WTC11 (cell line): ENCODE data around the gene RFC2. TPM values are rescaled to one million over a fixed set of nuclear protein-coding genes. Genes with fewer than 3 reads are reported as not detected.

Source experiments
- ATAC-seq: fragments of 200-7000 bp; cut with Tn5 transposase; 2 replicates; pipeline ENCODE4 v1.10.0; 2021; ENCODE audit warnings: mild to moderate bottlenecking, moderate library complexity
- CTCF ChIA-PET: fragments of 300-600 bp; sonication (Branson Sonifier 250); formaldehyde crosslinking; loops from one replicate; lab custom pipeline; 2021; ENCODE audit warnings: antibody characterized with exemption; lab: Charles Lee
- POLR2A ChIA-PET: fragments of 350-600 bp; sonication (Branson Sonifier 250); formaldehyde crosslinking; loops from one replicate; lab custom pipeline; 2021; ENCODE audit warnings: antibody characterized with exemption; lab: Charles Lee
- DNase-seq: peaks from one replicate; pipeline ENCODE4 v3.0.0; 2021; ENCODE audit warnings: low spot score
- H3K27ac Mint-ChIP-seq: 2 replicates; pipeline ENCODE4 v1.8.0; 2021; ENCODE audit warnings: mixed read lengths
- H3K27me3 Mint-ChIP-seq: 2 replicates; pipeline ENCODE4 v1.8.0; 2021; ENCODE audit warnings: low read depth, mild to moderate bottlenecking, moderate library complexity, mixed read lengths
- H3K36me3 Mint-ChIP-seq: 2 replicates; pipeline ENCODE4 v1.8.0; 2021; ENCODE audit warnings: mixed read lengths
- H3K4me1 Mint-ChIP-seq: 2 replicates; pipeline ENCODE4 v1.8.0; 2022; ENCODE audit warnings: mixed read lengths
- H3K4me3 Mint-ChIP-seq: 2 replicates; pipeline ENCODE4 v1.8.0; 2021; ENCODE audit warnings: mild to moderate bottlenecking, moderate library complexity, mixed read lengths
- H3K9me3 Mint-ChIP-seq: 2 replicates; pipeline ENCODE4 v1.8.0; 2021; ENCODE audit warnings: mixed read lengths
- CBFB ChIP-seq: sonication (generic); formaldehyde crosslinking; IDR thresholded peaks from 2 replicates; pipeline ENCODE4 v1.8.1; 2022; ENCODE audit warnings: mild to moderate bottlenecking, low read depth, missing genetic modification reagents
- CREM ChIP-seq: sonication (generic); formaldehyde crosslinking; IDR thresholded peaks from 2 replicates; pipeline ENCODE4 v1.8.1; 2022; ENCODE audit warnings: mild to moderate bottlenecking, missing genetic modification reagents, moderate library complexity
- ELF4 ChIP-seq: sonication (generic); formaldehyde crosslinking; IDR thresholded peaks from 2 replicates; pipeline ENCODE4 v1.8.1; 2022; ENCODE audit warnings: low read depth, mild to moderate bottlenecking, moderate library complexity, missing genetic modification reagents
- EMX1 ChIP-seq: fragments of 250-450 bp; sonication (Bioruptor Pico); IDR thresholded peaks from 2 replicates; pipeline ENCODE4 v1.8.0; 2021; ENCODE audit warnings: mild to moderate bottlenecking
- GABPB1 ChIP-seq: sonication (generic); formaldehyde crosslinking; IDR thresholded peaks from 2 replicates; pipeline ENCODE4 v1.8.1; 2023; ENCODE audit warnings: mild to moderate bottlenecking, missing genetic modification reagents
- MXD4 ChIP-seq: fragments of 250-450 bp; sonication (Bioruptor Pico); IDR thresholded peaks from 2 replicates; pipeline ENCODE4 v1.8.0; 2021; ENCODE audit warnings: mild to moderate bottlenecking, moderate library complexity, borderline replicate concordance
- NR3C1 ChIP-seq: sonication (generic); formaldehyde crosslinking; conservative IDR thresholded peaks from 2 replicates; pipeline ENCODE4 v1.8.1; 2023; ENCODE audit warnings: low read depth, mild to moderate bottlenecking, missing genetic modification reagents
- PRRX2 ChIP-seq: fragments of 250-450 bp; sonication (Bioruptor Pico); IDR thresholded peaks from 2 replicates; pipeline ENCODE4 v1.8.0; 2021; ENCODE audit warnings: mild to moderate bottlenecking
- RELA ChIP-seq: sonication (generic); formaldehyde crosslinking; IDR thresholded peaks from 2 replicates; pipeline ENCODE4 v1.8.1; 2022; ENCODE audit warnings: missing genetic modification reagents, mild to moderate bottlenecking, borderline replicate concordance
- RORB ChIP-seq: fragments of 250-450 bp; sonication (Bioruptor Pico); IDR thresholded peaks from 2 replicates; pipeline ENCODE4 v1.9.0; 2021; ENCODE audit warnings: mild to moderate bottlenecking
- SOX15 ChIP-seq: fragments of 250-450 bp; sonication (Bioruptor Pico); IDR thresholded peaks from 2 replicates; pipeline ENCODE4 v1.9.0; 2021; ENCODE audit warnings: mild to moderate bottlenecking
- SP1 ChIP-seq: sonication (generic); formaldehyde crosslinking; conservative IDR thresholded peaks from 2 replicates; pipeline ENCODE4 v1.8.1; 2022; ENCODE audit warnings: missing genetic modification reagents
- TP53 ChIP-seq: sonication (generic); formaldehyde crosslinking; IDR thresholded peaks from 2 replicates; pipeline ENCODE4 v1.8.1; 2023; ENCODE audit warnings: mild to moderate bottlenecking, missing genetic modification reagents
- ZNF121 ChIP-seq: sonication (generic); formaldehyde crosslinking; IDR thresholded peaks from 2 replicates; pipeline ENCODE4 v1.8.0; 2023; ENCODE audit warnings: missing genetic modification reagents
- total RNA-seq: library from RNA; stranded (reverse); gene quantifications from 3 replicates; pipeline ENCODE4 v1.2.3, GENCODE V29; 2021
- TF ChIP-seq, protein P1 (sequence below): sonication (generic); formaldehyde crosslinking; conservative IDR thresholded peaks from 2 replicates; pipeline ENCODE4 v1.8.1; 2022; ENCODE audit warnings: mild to moderate bottlenecking, missing genetic modification reagents
- TF ChIP-seq, protein P2 (sequence below): sonication (generic); formaldehyde crosslinking; IDR thresholded peaks from 2 replicates; pipeline ENCODE4 v1.8.0; 2022; ENCODE audit warnings: mild to moderate bottlenecking, missing genetic modification reagents
- TF ChIP-seq, protein P3 (sequence below): sonication (generic); formaldehyde crosslinking; IDR thresholded peaks from 2 replicates; pipeline ENCODE4 v1.8.1; 2022; ENCODE audit warnings: mild to moderate bottlenecking, missing genetic modification reagents, moderate library complexity, borderline replicate concordance
- TF ChIP-seq, protein P4 (sequence below): sonication (generic); formaldehyde crosslinking; IDR thresholded peaks from 2 replicates; pipeline ENCODE4 v1.8.0; 2023; ENCODE audit warnings: missing genetic modification reagents
- TF ChIP-seq, protein P5 (sequence below): sonication (generic); formaldehyde crosslinking; IDR thresholded peaks from 2 replicates; pipeline ENCODE4 v1.8.0; 2022; ENCODE audit warnings: mild to moderate bottlenecking, missing genetic modification reagents
- TF ChIP-seq, protein P6 (sequence below): sonication (generic); formaldehyde crosslinking; IDR thresholded peaks from 2 replicates; pipeline ENCODE4 v1.8.1; 2023; ENCODE audit warnings: mild to moderate bottlenecking, missing genetic modification reagents, moderate library complexity
- TF ChIP-seq, protein P7 (sequence below): fragments of 250-450 bp; sonication (Bioruptor Pico); IDR thresholded peaks from 2 replicates; pipeline ENCODE4 v1.9.0; 2021; ENCODE audit warnings: mild to moderate bottlenecking, borderline replicate concordance
- TF ChIP-seq, protein P8 (sequence below): fragments of 250-450 bp; sonication (Bioruptor Pico); IDR thresholded peaks from 2 replicates; pipeline ENCODE4 v1.9.0; 2021; ENCODE audit warnings: mild to moderate bottlenecking
- TF ChIP-seq, protein P9 (sequence below): fragments of 250-450 bp; sonication (Bioruptor Pico); IDR thresholded peaks from 2 replicates; pipeline ENCODE4 v1.8.0; 2021; ENCODE audit warnings: mild to moderate bottlenecking
- TF ChIP-seq, protein P10 (sequence below): sonication (generic); formaldehyde crosslinking; IDR thresholded peaks from 2 replicates; pipeline ENCODE4 v1.8.1; 2022; ENCODE audit warnings: low read depth, mild to moderate bottlenecking, moderate library complexity, missing genetic modification reagents, borderline replicate concordance

RFC2 gene
- total RNA-seq, 1 experiment from 2014 or later: 80.7 TPM

DNA sequence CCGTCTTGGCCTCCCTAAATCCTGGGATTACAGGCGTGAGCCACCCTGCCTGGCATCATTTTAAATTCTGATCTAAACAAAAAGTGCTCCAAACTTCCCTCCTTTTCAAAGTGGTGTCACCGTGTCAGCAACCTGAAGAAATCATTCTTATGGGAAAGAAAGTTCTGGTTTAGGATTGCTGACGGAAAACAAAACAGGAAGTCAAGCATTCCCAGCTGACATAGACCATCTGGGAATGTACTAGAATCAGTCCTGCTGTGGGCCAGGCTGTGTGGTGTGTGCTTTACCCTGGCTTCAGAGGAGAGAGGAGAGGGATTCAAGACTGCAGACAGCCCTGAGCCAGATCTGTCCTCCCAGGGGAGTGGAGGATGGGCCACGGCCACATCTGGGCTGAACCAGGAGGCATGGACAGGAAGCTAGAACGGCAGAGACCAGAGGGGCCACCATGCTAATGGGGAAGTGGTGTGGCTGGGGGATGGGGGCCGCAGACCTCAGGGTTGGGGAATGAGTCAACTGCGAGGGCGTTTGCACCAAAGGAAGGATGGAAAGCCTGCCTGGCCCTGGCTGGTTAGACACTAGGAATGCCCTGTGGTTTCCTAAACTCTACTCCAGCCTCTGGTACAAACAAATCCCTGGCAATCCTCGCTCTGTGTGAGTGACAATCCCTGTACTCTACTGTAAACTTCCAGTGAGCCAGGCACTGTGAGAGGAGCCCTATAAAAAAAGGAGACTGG, 18.3 kb upstream of the RFC2 start (continued):
- TF ChIP-seq, protein P1, sequence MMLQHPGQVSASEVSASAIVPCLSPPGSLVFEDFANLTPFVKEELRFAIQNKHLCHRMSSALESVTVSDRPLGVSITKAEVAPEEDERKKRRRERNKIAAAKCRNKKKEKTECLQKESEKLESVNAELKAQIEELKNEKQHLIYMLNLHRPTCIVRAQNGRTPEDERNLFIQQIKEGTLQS (CRISPR knock-in tag): no peak
- TF ChIP-seq TP53 (CRISPR knock-in tag): no peak
- 0 out of 2 replicates have a peak, but pooled peaks have one; percentile 19 for TF ChIP-seq SP1 (CRISPR knock-in tag)
- TF ChIP-seq, protein P2, sequence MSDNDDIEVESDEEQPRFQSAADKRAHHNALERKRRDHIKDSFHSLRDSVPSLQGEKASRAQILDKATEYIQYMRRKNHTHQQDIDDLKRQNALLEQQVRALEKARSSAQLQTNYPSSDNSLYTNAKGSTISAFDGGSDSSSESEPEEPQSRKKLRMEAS (CRISPR knock-in tag): no peak
- TF ChIP-seq RELA (CRISPR knock-in tag): no peak
- TF ChIP-seq, protein P3, sequence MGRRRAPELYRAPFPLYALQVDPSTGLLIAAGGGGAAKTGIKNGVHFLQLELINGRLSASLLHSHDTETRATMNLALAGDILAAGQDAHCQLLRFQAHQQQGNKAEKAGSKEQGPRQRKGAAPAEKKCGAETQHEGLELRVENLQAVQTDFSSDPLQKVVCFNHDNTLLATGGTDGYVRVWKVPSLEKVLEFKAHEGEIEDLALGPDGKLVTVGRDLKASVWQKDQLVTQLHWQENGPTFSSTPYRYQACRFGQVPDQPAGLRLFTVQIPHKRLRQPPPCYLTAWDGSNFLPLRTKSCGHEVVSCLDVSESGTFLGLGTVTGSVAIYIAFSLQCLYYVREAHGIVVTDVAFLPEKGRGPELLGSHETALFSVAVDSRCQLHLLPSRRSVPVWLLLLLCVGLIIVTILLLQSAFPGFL (CRISPR knock-in tag): no peak
- no peak for TF ChIP-seq SOX15 (CRISPR knock-in tag)
- TF ChIP-seq, protein P4, sequence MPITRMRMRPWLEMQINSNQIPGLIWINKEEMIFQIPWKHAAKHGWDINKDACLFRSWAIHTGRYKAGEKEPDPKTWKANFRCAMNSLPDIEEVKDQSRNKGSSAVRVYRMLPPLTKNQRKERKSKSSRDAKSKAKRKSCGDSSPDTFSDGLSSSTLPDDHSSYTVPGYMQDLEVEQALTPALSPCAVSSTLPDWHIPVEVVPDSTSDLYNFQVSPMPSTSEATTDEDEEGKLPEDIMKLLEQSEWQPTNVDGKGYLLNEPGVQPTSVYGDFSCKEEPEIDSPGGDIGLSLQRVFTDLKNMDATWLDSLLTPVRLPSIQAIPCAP (CRISPR knock-in tag): no peak
- TF ChIP-seq, protein P5, sequence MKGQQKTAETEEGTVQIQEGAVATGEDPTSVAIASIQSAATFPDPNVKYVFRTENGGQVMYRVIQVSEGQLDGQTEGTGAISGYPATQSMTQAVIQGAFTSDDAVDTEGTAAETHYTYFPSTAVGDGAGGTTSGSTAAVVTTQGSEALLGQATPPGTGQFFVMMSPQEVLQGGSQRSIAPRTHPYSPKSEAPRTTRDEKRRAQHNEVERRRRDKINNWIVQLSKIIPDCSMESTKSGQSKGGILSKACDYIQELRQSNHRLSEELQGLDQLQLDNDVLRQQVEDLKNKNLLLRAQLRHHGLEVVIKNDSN (CRISPR knock-in tag): no peak
- no peak for TF ChIP-seq RORB
- no peak for TF ChIP-seq NR3C1 (CRISPR knock-in tag)
- 0 out of 2 replicates have a peak, but pooled peaks have one; percentile 12 for TF ChIP-seq ZNF121 (CRISPR knock-in tag)
- TF ChIP-seq PRRX2 (CRISPR knock-in tag): no peak
- TF ChIP-seq CBFB (CRISPR knock-in tag): no peak
- TF ChIP-seq, protein P6, sequence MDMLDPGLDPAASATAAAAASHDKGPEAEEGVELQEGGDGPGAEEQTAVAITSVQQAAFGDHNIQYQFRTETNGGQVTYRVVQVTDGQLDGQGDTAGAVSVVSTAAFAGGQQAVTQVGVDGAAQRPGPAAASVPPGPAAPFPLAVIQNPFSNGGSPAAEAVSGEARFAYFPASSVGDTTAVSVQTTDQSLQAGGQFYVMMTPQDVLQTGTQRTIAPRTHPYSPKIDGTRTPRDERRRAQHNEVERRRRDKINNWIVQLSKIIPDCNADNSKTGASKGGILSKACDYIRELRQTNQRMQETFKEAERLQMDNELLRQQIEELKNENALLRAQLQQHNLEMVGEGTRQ (CRISPR knock-in tag): no peak

DNA sequence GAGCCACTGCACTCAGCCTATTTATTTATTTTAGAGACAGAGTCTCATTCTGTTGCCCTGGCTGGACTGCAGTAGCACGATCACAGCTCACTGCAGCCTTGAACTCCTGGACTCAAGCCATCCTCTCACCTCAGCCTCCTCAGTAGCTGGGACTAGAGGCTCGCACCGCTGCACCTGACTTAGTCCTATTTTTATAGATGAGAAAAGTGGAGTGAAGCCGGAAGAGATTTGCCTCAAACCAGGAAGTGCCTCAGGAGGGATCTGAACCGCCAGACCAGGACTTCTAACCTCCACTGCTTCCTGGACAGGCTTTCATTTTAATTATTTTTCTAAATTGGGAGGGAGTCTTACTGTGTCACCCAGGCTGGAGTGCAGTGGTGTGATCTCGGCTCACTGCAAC, 17.5 kb upstream of the RFC2 start:
- no peaks in the 10 kb centered on the region for H3K27me3 Mint-ChIP-seq
- no peak for ATAC-seq
- peak overlapping the region; percentile 96 for H3K27ac Mint-ChIP-seq
- POLR2A ChIA-PET: interaction anchor here (1.0 to 1.2 kb wide), 2 partner anchors 16 to 18 kb away, joined by 3 read pairs; partner anchors contain the start of gene CLIP2
- CTCF ChIA-PET: interaction anchor here (1.6 kb wide), 1 partner anchor 129 kb away, joined by 10 read pairs; no protein-coding TSS in a partner anchor
- H3K4me1 Mint-ChIP-seq: peaks cover 24% of the 10 kb centered on the region
- TF ChIP-seq CREM (no peak), ELF4 (CRISPR knock-in tag) (no peak), MXD4 (no peak), EMX1 (no peak), GABPB1 (CRISPR knock-in tag) (no peak)
- TF ChIP-seq, protein P7, sequence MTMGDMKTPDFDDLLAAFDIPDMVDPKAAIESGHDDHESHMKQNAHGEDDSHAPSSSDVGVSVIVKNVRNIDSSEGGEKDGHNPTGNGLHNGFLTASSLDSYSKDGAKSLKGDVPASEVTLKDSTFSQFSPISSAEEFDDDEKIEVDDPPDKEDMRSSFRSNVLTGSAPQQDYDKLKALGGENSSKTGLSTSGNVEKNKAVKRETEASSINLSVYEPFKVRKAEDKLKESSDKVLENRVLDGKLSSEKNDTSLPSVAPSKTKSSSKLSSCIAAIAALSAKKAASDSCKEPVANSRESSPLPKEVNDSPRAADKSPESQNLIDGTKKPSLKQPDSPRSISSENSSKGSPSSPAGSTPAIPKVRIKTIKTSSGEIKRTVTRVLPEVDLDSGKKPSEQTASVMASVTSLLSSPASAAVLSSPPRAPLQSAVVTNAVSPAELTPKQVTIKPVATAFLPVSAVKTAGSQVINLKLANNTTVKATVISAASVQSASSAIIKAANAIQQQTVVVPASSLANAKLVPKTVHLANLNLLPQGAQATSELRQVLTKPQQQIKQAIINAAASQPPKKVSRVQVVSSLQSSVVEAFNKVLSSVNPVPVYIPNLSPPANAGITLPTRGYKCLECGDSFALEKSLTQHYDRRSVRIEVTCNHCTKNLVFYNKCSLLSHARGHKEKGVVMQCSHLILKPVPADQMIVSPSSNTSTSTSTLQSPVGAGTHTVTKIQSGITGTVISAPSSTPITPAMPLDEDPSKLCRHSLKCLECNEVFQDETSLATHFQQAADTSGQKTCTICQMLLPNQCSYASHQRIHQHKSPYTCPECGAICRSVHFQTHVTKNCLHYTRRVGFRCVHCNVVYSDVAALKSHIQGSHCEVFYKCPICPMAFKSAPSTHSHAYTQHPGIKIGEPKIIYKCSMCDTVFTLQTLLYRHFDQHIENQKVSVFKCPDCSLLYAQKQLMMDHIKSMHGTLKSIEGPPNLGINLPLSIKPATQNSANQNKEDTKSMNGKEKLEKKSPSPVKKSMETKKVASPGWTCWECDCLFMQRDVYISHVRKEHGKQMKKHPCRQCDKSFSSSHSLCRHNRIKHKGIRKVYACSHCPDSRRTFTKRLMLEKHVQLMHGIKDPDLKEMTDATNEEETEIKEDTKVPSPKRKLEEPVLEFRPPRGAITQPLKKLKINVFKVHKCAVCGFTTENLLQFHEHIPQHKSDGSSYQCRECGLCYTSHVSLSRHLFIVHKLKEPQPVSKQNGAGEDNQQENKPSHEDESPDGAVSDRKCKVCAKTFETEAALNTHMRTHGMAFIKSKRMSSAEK (CRISPR knock-in tag): no peak
- TF ChIP-seq, protein P8, sequence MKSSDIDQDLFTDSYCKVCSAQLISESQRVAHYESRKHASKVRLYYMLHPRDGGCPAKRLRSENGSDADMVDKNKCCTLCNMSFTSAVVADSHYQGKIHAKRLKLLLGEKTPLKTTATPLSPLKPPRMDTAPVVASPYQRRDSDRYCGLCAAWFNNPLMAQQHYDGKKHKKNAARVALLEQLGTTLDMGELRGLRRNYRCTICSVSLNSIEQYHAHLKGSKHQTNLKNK: no peak
- TF ChIP-seq, protein P9, sequence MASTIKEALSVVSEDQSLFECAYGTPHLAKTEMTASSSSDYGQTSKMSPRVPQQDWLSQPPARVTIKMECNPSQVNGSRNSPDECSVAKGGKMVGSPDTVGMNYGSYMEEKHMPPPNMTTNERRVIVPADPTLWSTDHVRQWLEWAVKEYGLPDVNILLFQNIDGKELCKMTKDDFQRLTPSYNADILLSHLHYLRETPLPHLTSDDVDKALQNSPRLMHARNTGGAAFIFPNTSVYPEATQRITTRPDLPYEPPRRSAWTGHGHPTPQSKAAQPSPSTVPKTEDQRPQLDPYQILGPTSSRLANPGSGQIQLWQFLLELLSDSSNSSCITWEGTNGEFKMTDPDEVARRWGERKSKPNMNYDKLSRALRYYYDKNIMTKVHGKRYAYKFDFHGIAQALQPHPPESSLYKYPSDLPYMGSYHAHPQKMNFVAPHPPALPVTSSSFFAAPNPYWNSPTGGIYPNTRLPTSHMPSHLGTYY (CRISPR knock-in tag): no peak
- TF ChIP-seq, protein P10, sequence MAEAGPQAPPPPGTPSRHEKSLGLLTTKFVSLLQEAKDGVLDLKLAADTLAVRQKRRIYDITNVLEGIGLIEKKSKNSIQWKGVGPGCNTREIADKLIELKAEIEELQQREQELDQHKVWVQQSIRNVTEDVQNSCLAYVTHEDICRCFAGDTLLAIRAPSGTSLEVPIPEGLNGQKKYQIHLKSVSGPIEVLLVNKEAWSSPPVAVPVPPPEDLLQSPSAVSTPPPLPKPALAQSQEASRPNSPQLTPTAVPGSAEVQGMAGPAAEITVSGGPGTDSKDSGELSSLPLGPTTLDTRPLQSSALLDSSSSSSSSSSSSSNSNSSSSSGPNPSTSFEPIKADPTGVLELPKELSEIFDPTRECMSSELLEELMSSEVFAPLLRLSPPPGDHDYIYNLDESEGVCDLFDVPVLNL (CRISPR knock-in tag): no peak
- DNase-seq: no peak
- no peak overlapping the region for H3K4me3 Mint-ChIP-seq
- no peaks in the 10 kb centered on the region for H3K36me3 Mint-ChIP-seq
- no peaks in the 10 kb centered on the region for H3K9me3 Mint-ChIP-seq
